CD14-positive monocyte (primary cell): ENCODE data around the gene FAM89A. TPM values are rescaled to one million over a fixed set of nuclear protein-coding genes. Genes with fewer than 3 reads are reported as not detected.
"Not testable (repeated sequence)": the region's sequence is repeated elsewhere in the genome, so short reads cannot be mapped to it uniquely, and the experiment has no call there.

Source experiments
- DNase-seq, 3 donors: peaks; one replicate each; pipeline ENCODE4 v3.0.0-alpha.2; 2011 to 2022
- H2AFZ ChIP-seq: 2 replicates; pipeline ENCODE4 v1.6.0; 2012; ENCODE audit warnings: mild to moderate bottlenecking, low read depth, low read length, inconsistent platforms; ENCODE audit not compliant: insufficient read depth, poor library complexity, severe bottlenecking
- H3K27ac ChIP-seq, 2 donors: 1 replicate in 1 of 2; 2 replicates in 1 of 2; pipeline ENCODE4 v1.5.1; 2012 to 2013; ENCODE audit warnings: low read length in 2 of 2, control low read depth in 1 of 2, inconsistent platforms in 1 of 2, low read depth in 1 of 2, mild to moderate bottlenecking in 1 of 2
- H3K27me3 ChIP-seq, 2 donors: one replicate each; pipeline versions ENCODE4 v1.6.0 to v1.6.1; 2011 to 2013; ENCODE audit warnings: low read length in 2 of 2; ENCODE audit not compliant: control insufficient read depth in 2 of 2, insufficient read depth in 2 of 2
- H3K36me3 ChIP-seq, 2 donors: replicated peaks in 1 of 2; 1 replicate in 1 of 2; 2 replicates in 1 of 2; pipeline versions ENCODE4 v1.5.1 to v1.6.1; 2012 to 2013; ENCODE audit warnings: low read length in 2 of 2, control low read depth in 1 of 2, inconsistent platforms in 1 of 2, mild to moderate bottlenecking in 1 of 2; ENCODE audit not compliant: insufficient read depth in 2 of 2, control insufficient read depth in 1 of 2
- H3K4me1 ChIP-seq, 2 donors: 1 replicate in 1 of 2; 2 replicates in 1 of 2; pipeline versions ENCODE4 v1.5.1 to v1.6.1; 2012 to 2013; ENCODE audit warnings: low read length in 2 of 2, control low read depth in 1 of 2, inconsistent platforms in 1 of 2, mild to moderate bottlenecking in 1 of 2, moderate library complexity in 1 of 2; ENCODE audit not compliant: insufficient read depth in 2 of 2, control insufficient read depth in 1 of 2
- H3K4me2 ChIP-seq: replicated peaks from 2 replicates; pipeline ENCODE3; 2012; ENCODE audit warnings: low read length, moderate library complexity, mild to moderate bottlenecking; ENCODE audit not compliant: poor library complexity, severe bottlenecking; ENCODE audit errors: extremely low read depth
- H3K4me3 ChIP-seq, 3 experiments: fragments of 200-600 bp in 1 of 3; sonication (generic) in 1 of 3; replicated peaks in 1 of 3; 1 replicate in 2 of 3; 2 replicates in 1 of 3; pipeline ENCODE4 v1.5.1; 2011 to 2013; ENCODE audit warnings: low read length in 3 of 3, mild to moderate bottlenecking in 3 of 3, control low read depth in 2 of 3, low read depth in 2 of 3, inconsistent platforms in 1 of 3, moderate library complexity in 1 of 3
- H3K79me2 ChIP-seq: 2 replicates; pipeline ENCODE4 v1.6.0; 2012; ENCODE audit warnings: mild to moderate bottlenecking, control low read depth, inconsistent platforms, low read length, moderate library complexity; ENCODE audit not compliant: insufficient read depth
- H3K9ac ChIP-seq: 2 replicates; pipeline ENCODE4 v1.6.0; 2017; ENCODE audit warnings: low read length, mild to moderate bottlenecking; ENCODE audit not compliant: insufficient read depth, poor library complexity, severe bottlenecking
- H3K9me3 ChIP-seq, 2 donors: replicated peaks in 1 of 2; 1 replicate in 1 of 2; 2 replicates in 1 of 2; pipeline versions ENCODE4 v1.5.1 to v1.6.1; 2012 to 2013; ENCODE audit warnings: low read length in 2 of 2, control low read depth in 1 of 2; ENCODE audit not compliant: control insufficient read depth in 1 of 2, insufficient read depth in 1 of 2
- H4K20me1 ChIP-seq: 2 replicates; pipeline ENCODE4 v1.6.0; 2012; ENCODE audit warnings: mild to moderate bottlenecking, low read length, control low read depth, moderate library complexity; ENCODE audit not compliant: insufficient read depth
- H3K27ac Mint-ChIP-seq, 7 donors: one replicate each; pipeline ENCODE4 v1.8.0; 2020; ENCODE audit warnings: mild to moderate bottlenecking in 7 of 7, mixed read lengths in 7 of 7, moderate library complexity in 6 of 7, inconsistent platforms in 2 of 7
- H3K27me3 Mint-ChIP-seq, 3 donors: one replicate each; pipeline ENCODE4 v1.8.0; 2021 to 2022; ENCODE audit warnings: low read depth in 3 of 3, mild to moderate bottlenecking in 3 of 3, mixed read lengths in 3 of 3, moderate library complexity in 3 of 3, inconsistent platforms in 1 of 3
- H3K36me3 Mint-ChIP-seq, 2 donors: one replicate each; pipeline ENCODE4 v1.8.0; 2020; ENCODE audit warnings: mixed read lengths in 2 of 2, inconsistent platforms in 1 of 2, mild to moderate bottlenecking in 1 of 2
- H3K4me1 Mint-ChIP-seq: one replicate; pipeline ENCODE4 v1.8.0; 2020; ENCODE audit warnings: mild to moderate bottlenecking, mixed read lengths
- H3K4me3 Mint-ChIP-seq, 2 donors: one replicate each; pipeline ENCODE4 v1.8.0; 2020; ENCODE audit warnings: mild to moderate bottlenecking in 2 of 2, mixed read lengths in 2 of 2, moderate library complexity in 1 of 2
- H3K9me3 Mint-ChIP-seq, 7 donors: one replicate each; pipeline ENCODE4 v1.8.0; 2020 to 2022; ENCODE audit warnings: mixed read lengths in 7 of 7, mild to moderate bottlenecking in 6 of 7, moderate library complexity in 6 of 7, inconsistent platforms in 2 of 7
- WGBS: methylation state at CpG from one replicate; pipeline ENCODE4 v1.1.5; 2013; ENCODE audit warnings: missing lambda C conversion rate; ENCODE audit not compliant: insufficient coverage; 5-methylcytosine and 5-hydroxymethylcytosine counted together
- intact Hi-C, 2 donors: fragments of 100-400 bp; cut with micrococcal nuclease; formaldehyde crosslinking; loops; one replicate each; pipeline versions ENCODE4 v1.15.0 to v1.15.1; 2023
- polyA plus RNA-seq, 3 donors: library from polyadenylated mRNA; depleted of rRNA in 1 of 3; unstranded in 2 of 3; stranded (reverse) in 1 of 3; fragments of 300-500 nt in 2 of 3; fragments of >200 nt in 1 of 3; fragmentation: Illumina TruSeq in 2 of 3; gene quantifications; 1 replicate in 2 of 3; 2 replicates in 1 of 3; pipeline ENCODE4 v1.2.3, GENCODE V29; 2012 to 2021
- TF ChIP-seq, protein P1 (sequence below): fragments of 200-600 bp; IDR thresholded peaks from one replicate; pipeline ENCODE4 v1.8.0; 2022; ENCODE audit warnings: antibody characterized with exemption, mild to moderate bottlenecking

FAM89A gene
- polyA plus RNA-seq, 3 donors = 2.0 to 11.7 (median 4.4) TPM

DNA sequence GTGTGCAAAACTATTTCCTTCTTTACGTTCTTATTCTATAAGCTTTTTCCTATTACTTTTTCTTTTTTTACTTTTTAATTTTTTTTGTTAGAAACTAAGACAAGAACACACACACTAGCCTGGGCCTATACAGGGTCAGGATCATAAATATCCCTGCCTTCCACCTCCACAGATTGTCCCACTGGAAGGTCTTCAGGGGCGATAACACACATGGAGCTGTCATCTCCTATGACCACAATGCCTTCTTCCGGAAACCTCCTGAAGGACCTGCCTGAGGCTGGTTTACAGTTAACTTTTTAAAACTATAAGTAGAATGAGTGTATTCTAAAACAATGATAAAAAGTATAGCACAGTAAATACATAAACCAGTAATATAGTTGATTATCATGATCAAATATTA lies 10.3 kb upstream of the FAM89A start:
- peaks cover 22 to 32% of the 10 kb centered on the region in 2 donors for H3K4me1 ChIP-seq
- H3K36me3 ChIP-seq = no peaks in the 10 kb centered on the region
- no peak overlapping the region for H3K4me3 ChIP-seq
- Mint-ChIP-seq H3K27ac (no peak overlapping the region), H3K4me3 (no peak overlapping the region), H3K9me3 (peaks cover 3 to 17% (median 9%) of the 10 kb centered on the region in 7 donors), H3K4me1 (peaks cover 25% of the 10 kb centered on the region), H3K36me3 (no peaks in the 10 kb centered on the region), H3K27me3 (peaks cover 7 to 18% (median 10%) of the 10 kb centered on the region in 3 donors)
- 100% methylated on average over 1 of the region's 3 CpGs for WGBS
- no peak overlapping the region for H3K4me2 ChIP-seq
- no peak overlapping the region for H3K9ac ChIP-seq
- peaks cover 2 to 5% of the 10 kb centered on the region in 2 donors for H3K9me3 ChIP-seq
- no peak overlapping the region for H3K27ac ChIP-seq
- intact Hi-C loops = no loop called here
- H2AFZ ChIP-seq = no peak overlapping the region
- TF ChIP-seq, protein P1, sequence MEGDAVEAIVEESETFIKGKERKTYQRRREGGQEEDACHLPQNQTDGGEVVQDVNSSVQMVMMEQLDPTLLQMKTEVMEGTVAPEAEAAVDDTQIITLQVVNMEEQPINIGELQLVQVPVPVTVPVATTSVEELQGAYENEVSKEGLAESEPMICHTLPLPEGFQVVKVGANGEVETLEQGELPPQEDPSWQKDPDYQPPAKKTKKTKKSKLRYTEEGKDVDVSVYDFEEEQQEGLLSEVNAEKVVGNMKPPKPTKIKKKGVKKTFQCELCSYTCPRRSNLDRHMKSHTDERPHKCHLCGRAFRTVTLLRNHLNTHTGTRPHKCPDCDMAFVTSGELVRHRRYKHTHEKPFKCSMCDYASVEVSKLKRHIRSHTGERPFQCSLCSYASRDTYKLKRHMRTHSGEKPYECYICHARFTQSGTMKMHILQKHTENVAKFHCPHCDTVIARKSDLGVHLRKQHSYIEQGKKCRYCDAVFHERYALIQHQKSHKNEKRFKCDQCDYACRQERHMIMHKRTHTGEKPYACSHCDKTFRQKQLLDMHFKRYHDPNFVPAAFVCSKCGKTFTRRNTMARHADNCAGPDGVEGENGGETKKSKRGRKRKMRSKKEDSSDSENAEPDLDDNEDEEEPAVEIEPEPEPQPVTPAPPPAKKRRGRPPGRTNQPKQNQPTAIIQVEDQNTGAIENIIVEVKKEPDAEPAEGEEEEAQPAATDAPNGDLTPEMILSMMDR = no peak
- no peak for DNase-seq
- no peaks in the 10 kb centered on the region for H4K20me1 ChIP-seq
- H3K79me2 ChIP-seq = no peaks in the 10 kb centered on the region
- peaks cover 0 to 2% of the 10 kb centered on the region in 2 donors for H3K27me3 ChIP-seq

DNA sequence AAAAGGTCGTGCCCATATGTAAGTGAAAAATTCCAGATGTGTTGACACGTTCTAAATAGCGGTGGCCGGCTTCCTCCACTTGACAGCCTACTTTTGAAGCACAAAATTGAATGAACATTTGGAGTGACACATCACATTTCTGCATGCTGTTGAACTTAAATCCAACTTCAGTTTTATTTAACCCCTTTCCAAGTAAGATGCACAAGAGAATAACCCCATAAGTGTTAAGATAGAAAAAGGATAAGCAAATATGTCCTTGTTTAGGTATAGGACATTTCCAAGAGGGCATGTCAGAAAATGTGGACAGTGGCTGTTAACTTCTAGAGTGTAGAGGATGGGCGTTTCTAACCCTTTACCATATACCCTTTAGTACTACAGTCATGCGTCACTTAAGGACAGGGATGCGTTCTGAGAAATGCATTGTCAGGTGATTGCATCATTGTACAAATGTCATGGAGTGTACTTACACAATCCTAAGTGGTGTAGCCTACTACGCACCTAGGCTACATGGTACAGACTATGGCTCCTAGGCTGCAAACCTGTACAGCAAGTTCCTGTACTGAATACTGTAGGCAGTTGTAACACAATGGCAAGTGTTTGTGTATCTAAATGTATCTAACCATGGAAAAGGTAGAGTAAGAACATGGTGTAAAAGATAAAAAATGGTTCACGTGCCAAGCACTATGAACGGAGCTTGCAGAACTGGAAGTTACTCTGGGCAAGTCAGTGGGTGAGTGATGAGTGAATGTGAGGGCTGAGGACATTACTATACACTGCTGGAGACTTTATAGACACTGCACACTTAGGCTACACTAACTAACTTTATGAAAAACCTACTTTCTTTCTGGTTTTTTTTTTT lies 9.3 kb upstream of the FAM89A start:
- H2AFZ ChIP-seq = no peak overlapping the region
- DNase-seq = peak; percentile 44 to 70 (median 69)
- peaks cover 11 to 13% of the 10 kb centered on the region in 2 donors for H3K9me3 ChIP-seq
- H3K27ac ChIP-seq = no peak overlapping the region
- Mint-ChIP-seq H3K4me1 (peaks cover 24% of the 10 kb centered on the region), H3K27ac (peak overlapping the region in 2 of 7 donors; percentile 75 to 89), H3K9me3 (peaks cover 11 to 27% (median 19%) of the 10 kb centered on the region in 7 donors), H3K4me3 (no peak overlapping the region), H3K27me3 (peaks cover 8 to 20% (median 10%) of the 10 kb centered on the region in 3 donors), H3K36me3 (peaks cover 0 to 2% of the 10 kb centered on the region in 2 donors)
- H3K27me3 ChIP-seq = peaks cover 0 to 2% of the 10 kb centered on the region in 2 donors
- H4K20me1 ChIP-seq = no peaks in the 10 kb centered on the region
- no peak overlapping the region for H3K4me2 ChIP-seq
- H3K79me2 ChIP-seq = no peaks in the 10 kb centered on the region
- no peaks in the 10 kb centered on the region for H3K36me3 ChIP-seq
- H3K4me1 ChIP-seq = peaks cover 18 to 25% of the 10 kb centered on the region in 2 donors
- no peak overlapping the region for H3K4me3 ChIP-seq
- H3K9ac ChIP-seq = no peak overlapping the region
- WGBS = no CpG with 5 or more reads among the region's 10 CpGs
- TF ChIP-seq, protein P1 = no peak
- intact Hi-C loops = loop anchor here in 1 of 2 donors (10.0 kb wide), 1 partner anchor 75 kb away; the partner anchor contains the start of genes ARV1 and TTC13

DNA sequence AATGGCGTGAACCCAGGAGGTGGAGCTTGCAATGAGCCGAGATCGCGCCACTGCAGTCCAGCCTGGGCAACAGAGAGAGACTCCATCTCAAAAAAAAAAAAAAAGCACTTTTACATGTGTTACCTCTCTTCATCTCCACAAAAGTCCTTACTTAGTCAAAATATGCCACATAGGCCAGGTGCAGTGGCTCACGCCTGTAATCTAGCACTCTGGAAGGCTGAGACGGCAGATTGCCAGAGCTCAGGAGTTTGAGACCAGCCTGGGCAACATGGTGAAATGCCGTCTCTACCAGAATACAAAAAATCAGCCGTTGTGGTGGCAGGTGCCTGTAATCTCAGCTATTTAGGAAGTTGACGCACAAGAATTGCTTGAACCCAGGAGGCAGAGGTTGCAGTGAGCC lies 8.4 kb upstream of the FAM89A start:
- WGBS = 88% methylated on average over 3 of the region's 9 CpGs
- Histone ChIP-seq H3K4me1 (peaks cover 9 to 16% of the 10 kb centered on the region in 2 donors), H3K9me3 (peaks cover 11 to 18% of the 10 kb centered on the region in 2 donors)
- not testable (repeated sequence) for H4K20me1 ChIP-seq, H3K27ac Mint-ChIP-seq, DNase-seq, H3K27ac ChIP-seq, H3K4me2 ChIP-seq, H2AFZ ChIP-seq, H3K79me2 ChIP-seq, H3K4me3 Mint-ChIP-seq, H3K36me3 Mint-ChIP-seq, H3K27me3 ChIP-seq, H3K4me3 ChIP-seq, H3K9ac ChIP-seq, H3K36me3 ChIP-seq
- Mint-ChIP-seq H3K4me1 (peaks cover 15% of the 10 kb centered on the region), H3K27me3 (peaks cover 11 to 22% (median 12%) of the 10 kb centered on the region in 3 donors), H3K9me3 (peaks cover 13 to 34% (median 24%) of the 10 kb centered on the region in 7 donors)
- intact Hi-C loops = loop anchor here in 1 of 2 donors (10.0 kb wide), 1 partner anchor 74 kb away; the partner anchor contains the start of genes ARV1 and TTC13
